NCI-H2196 (cell line): ENCODE results near the gene CENPVL3.
"Not testable (repeated sequence)": the region's sequence is repeated elsewhere in the genome, so short reads cannot be mapped to it uniquely, and the experiment has no call there.

ENCODE experiments used
- DNase-seq: peaks from one replicate; lab custom pipeline; 2025; ENCODE audit not compliant: unreplicated experiment; lab: John Stamatoyannopoulos, UW

The CENPVL3 gene

GRCh38 chrX:51618241-51619155 lies at the start of gene CENPVL3:
CENPVL3 (minus strand) TSS chrX:51618912; CDS start chrX:51618873, 39 bp downstream.
- DNase-seq = not testable (repeated sequence)

DNA sequence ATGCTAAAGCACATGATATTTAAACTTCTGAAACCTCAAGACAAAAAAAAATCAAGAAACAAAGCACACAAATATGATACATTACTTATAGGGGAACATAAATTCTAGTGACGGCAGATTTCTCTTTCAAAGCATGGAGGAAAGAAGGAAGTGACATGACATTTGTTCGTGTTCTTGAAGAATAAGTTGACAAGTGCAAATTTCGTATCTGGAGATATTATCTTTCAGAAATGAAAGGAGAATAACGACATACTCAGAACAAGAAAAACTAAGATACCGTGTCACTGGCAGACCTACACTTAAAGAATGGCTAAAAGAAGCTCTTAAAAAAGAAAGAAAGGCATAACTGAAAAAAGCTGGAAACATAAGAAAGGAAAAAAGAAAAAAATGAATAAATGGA lies 47.3 kb upstream of the CENPVL3 start:
- DNase-seq = no peak

DNA sequence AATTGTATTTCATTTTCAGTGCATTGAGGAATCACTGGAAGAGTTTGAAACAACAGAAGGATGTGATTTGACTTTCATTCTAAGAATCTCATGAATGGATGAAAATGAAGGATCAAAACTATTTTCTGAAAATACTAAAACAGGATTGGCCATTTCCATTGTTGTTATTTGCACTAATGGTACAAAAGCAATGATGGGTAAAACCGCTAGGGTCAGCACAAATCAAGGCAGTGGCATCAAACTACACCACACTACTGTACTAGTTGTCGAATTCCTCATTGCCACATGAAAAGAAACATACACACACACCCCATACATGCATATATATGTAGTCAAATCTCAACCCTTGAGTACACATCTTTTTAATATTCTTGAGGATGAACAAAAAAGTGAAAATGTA lies 24.7 kb upstream of the CENPVL3 start:
- DNase-seq = no peak

DNA sequence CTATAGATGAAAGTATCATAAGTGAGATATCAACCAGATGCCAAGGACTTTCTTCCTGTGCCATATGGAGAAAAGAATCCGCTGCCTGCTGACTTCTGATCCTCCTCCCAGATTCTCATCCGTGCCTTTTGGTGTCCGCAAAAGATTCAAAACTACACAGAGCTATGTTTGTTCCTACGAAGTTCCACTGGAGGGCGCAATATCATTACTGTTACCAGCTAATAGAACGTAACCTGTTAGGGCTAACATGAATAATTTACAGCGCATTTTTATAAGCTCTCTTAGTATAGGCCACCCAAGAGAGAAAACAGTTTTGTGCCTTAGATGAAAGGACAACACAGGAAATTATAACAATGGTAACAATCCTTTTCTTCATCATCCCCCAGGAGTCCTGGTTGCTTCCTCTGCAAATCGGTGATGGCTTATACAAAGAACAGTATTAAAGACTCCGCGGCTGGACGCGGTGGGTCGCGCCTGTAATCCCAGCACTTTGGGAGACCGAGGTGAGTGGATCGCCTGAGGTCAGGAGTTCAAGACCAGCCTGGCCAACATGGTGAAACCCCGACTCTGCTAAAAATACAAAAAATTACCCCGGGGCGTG lies 22.8 kb upstream of the CENPVL3 start:
- peak; percentile 2 for DNase-seq

DNA sequence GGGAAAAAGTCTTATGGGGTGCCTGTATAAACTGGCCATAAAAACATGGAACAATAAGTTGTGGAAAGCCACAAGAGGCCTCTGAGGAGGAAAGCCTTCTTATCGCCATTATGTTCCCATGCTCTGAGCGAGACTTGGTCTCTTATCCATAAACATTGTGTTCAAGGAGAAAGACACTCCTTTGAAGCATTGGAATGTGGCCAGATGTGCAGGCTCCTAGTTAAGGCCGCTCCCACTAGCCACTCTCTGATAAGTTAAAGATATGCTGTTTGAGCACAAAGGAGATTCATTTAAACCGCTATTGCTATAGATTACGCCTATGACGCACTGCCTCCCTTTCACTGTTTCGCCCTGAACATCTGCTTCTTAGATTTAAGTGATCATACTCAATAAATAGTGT lies 17.8 kb upstream of the CENPVL3 start:
- DNase-seq = not testable (repeated sequence)

DNA sequence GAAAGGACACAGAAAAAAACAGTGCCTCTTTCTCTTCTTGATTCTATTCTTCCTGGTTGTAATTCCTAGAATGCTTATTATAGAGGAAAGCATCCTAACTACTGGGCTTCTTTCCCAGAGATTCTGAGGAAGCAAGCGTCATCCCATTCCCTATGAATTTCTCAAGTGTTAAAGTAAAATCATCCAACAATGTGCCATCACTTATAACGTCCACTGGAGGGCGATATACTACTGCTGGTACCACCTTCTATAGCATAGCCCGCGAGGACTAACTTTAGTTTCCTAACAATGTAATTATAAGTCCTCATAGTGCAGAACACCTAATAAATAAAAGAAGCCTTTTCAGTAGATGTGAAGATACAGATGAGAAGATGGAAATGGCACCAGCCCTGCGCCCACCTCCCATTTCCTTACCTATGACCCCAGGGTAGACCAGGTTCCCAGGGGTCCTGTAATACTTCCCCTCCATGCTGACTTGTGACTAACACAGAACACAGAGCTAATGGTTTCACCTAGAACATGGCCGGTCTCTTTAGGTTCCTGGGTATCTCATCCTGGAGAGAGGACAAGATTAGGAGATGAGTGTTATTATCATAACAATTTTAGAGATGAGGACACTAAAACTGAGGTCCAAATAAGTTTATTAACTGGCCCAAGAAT lies 4.2 kb downstream of the CENPVL3 start:
- DNase-seq = peak; percentile 21

DNA sequence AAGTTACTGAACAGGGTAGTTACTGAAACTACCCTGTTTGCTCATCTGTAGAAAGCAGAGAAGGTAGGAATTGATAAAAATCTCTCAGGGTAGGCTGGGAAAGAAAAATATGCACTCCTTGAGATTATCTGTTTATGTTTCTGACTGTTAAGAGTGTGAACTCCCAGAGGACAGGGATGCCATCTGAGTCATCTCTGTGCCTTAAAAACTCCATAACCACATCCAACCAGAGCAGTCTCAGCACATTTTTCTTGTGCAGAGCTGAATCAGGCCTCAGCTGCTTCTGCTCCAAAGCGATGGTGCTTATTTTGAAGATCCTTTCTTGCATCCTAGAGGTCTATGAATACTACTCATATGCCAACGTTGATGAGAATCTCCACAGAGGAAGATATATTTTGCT lies 9.9 kb downstream of the CENPVL3 start:
- DNase-seq = no peak

DNA sequence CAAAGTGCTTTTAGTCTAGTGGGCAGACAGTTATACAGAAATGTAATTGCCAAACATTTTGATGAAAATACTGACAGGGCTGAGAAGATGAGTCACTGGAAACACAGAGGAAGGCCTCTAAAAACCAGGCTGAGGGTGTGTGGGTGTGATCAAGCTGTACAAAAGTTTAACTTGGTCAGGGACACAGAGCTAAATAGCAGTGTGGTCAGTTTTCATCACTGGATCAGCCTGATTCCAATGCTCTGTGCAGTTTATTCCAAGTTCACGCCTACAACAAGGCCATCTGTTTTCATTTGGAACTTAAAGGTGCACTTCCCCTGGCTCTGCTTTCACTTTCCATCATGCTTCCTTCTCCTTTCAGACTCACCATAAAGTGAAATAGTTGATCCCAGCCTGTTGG lies 10.6 kb downstream of the CENPVL3 start:
- DNase-seq = no peak

DNA sequence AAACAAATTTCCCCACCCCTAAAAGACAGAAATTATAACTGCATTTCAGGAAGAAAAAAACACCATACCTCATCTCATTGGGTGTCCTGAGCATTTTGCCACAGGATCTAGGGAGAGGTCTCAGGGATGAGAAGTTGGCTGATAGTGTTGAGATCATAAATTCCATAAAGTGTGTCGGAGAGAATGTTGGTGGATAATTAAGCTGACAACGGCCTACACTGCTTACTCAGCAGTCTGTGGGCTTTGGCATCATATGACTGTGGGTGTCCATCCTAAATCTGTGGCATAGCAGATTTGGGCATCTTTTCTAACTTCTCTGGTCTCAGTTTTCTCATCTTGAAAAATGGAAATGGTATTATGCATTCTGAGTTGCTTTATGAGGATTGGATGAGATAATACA lies 12.3 kb downstream of the CENPVL3 start:
- no peak for DNase-seq

DNA sequence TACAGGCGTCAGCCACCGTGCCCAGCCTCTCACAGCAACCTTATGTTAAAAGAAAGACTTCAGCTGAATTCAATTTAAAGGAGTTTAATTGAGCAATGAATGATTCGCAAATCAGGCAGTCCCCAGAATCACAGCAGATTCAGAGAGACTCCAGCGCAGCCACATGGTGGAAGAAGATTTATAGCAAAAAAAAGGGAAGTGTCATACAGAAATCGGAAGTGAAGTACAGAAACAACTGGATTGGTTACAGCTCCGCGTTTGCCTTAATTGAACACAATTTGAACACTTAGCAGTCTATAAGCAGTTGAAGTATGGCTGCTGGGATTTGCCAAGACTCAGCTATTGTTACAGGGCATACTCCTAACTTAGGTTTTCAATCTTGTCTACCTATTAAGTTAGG lies 19.8 kb downstream of the CENPVL3 start:
- no peak for DNase-seq

- no peak for DNase-seq
Observed at GRCh38 chrX:51571874-51572273, 46.8 kb downstream of the CENPVL3 start.

DNA sequence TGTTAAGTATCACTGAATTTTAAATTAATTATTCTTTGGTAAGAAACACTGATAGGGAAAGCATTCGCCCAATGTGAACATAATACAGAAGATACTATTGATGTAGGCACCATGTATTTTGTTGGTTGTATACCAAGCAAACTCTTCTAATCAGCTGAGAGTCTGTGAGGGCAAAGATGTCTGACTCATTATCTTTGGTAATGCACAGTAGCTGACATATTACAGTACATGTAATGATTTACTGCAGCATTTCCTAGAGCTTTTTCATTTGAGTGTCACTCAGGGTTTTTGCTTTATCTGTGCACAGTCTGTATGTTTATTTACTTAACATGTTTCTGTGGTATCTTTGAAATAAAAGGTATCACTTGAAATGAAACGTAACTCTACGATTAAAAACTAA lies 49.2 kb downstream of the CENPVL3 start:
- DNase-seq = no peak

GRCh38 chrX:51568586-51568985 lies 50.1 kb downstream of the CENPVL3 start:
- DNase-seq = no peak
